NCI-H1048 (cell line): ENCODE measurements around the gene DLG3.

ENCODE experiments used
- DNase-seq: peaks from one replicate; lab custom pipeline; 2025; lab: John Stamatoyannopoulos, UW

DLG3 gene

GRCh38 chrX:70525733-70526132, 81.1 kb downstream of the DLG3 start:
- no peak for DNase-seq

GRCh38 chrX:70527053-70527452, 82.4 kb downstream of the DLG3 start:
- no peak for DNase-seq

- no peak for DNase-seq
Measured at GRCh38 chrX:70527610-70528345, 83.1 kb downstream of the DLG3 start.

- DNase-seq = no peak
Measured at GRCh38 chrX:70535198-70535597, 90.6 kb downstream of the DLG3 start.

GRCh38 chrX:70549429-70549828, 104.8 kb downstream of the DLG3 start:
- DNase-seq = no peak

GRCh38 chrX:70552130-70552704, 107.6 kb downstream of the DLG3 start:
- no peak for DNase-seq

- no peak for DNase-seq
Measured at GRCh38 chrX:70553516-70553915, 108.9 kb downstream of the DLG3 start.

- no peak for DNase-seq
Measured at GRCh38 chrX:70554081-70554480, 109.4 kb downstream of the DLG3 start.

- DNase-seq = no peak
Measured at GRCh38 chrX:70554523-70554922, 109.9 kb downstream of the DLG3 start.

- DNase-seq = no peak
Measured at GRCh38 chrX:70554948-70555347, 110.3 kb downstream of the DLG3 start.
